RPMI7951 (cell line): Measurements from ENCODE around the gene KIF2C. TPM values are rescaled to one million over a fixed set of nuclear protein-coding genes. Genes with fewer than 3 reads are reported as not detected.
"Not testable (repeated sequence)": the region's sequence is repeated elsewhere in the genome, so short reads cannot be mapped to it uniquely, and the experiment has no call there.

Source experiments
- DNase-seq: peaks from one replicate; pipeline ENCODE4 v3.0.0-alpha.2; 2012; ENCODE audit warnings: low read depth
- total RNA-seq: library from RNA; depleted of rRNA; stranded (reverse); fragments of >200 nt; shearing (Covaris generic); gene quantifications from 2 replicates; pipeline ENCODE4 v1.2.3, GENCODE V29; 2014

The KIF2C gene
- total RNA-seq, 1 experiment from 2014 or later = 127 TPM

GRCh38 chr1:44798481-44799365 is 59.1 kb downstream of the KIF2C start:
- no peak for DNase-seq

GRCh38 chr1:44799770-44800584 is 60.3 kb downstream of the KIF2C start, which contains the start of gene PLK3:
PLK3 (plus strand) TSS chr1:44800377; CDS start chr1:44800464, 87 bp downstream.
- DNase-seq = peak; percentile 96

GRCh38 chr1:44801491-44802305 is 62.1 kb downstream of the KIF2C start:
- no peak for DNase-seq

- DNase-seq = no peak
These were observed 62.8 kb downstream of the KIF2C start for GRCh38 chr1:44802306-44803061.

GRCh38 chr1:44803062-44803311 is 63.4 kb downstream of the KIF2C start:
- DNase-seq = no peak

GRCh38 chr1:44803312-44804095 is 63.9 kb downstream of the KIF2C start:
- DNase-seq = no peak

GRCh38 chr1:44805311-44806024 is 65.8 kb downstream of the KIF2C start:
- no peak for DNase-seq

- no peak for DNase-seq
These were observed 66.5 kb downstream of the KIF2C start for GRCh38 chr1:44806025-44806703.

GRCh38 chr1:44806704-44807363 is 67.2 kb downstream of the KIF2C start, which contains the start of gene DYNLT4:
DYNLT4 (minus strand) TSS chr1:44807351; CDS start chr1:44806668, 683 bp downstream.
- no peak for DNase-seq

- DNase-seq = peak; percentile 100
These were observed 67.9 kb downstream of the KIF2C start for GRCh38 chr1:44807364-44808062.

GRCh38 chr1:44808063-44808937 is 68.7 kb downstream of the KIF2C start, which contains the start of gene BTBD19:
BTBD19 (plus strand) TSS chr1:44808523; CDS start chr1:44808821, 298 bp downstream.
- DNase-seq = peak; percentile 93

- DNase-seq = peak; percentile 81
These were observed 69.6 kb downstream of the KIF2C start for GRCh38 chr1:44808938-44809917.

- peak; percentile 73 for DNase-seq
These were observed 70.6 kb downstream of the KIF2C start for GRCh38 chr1:44810101-44810761.

GRCh38 chr1:44810762-44811105 is 71.1 kb downstream of the KIF2C start:
- not testable (repeated sequence) for DNase-seq

GRCh38 chr1:44811234-44811633 is 71.6 kb downstream of the KIF2C start:
- DNase-seq = no peak
